ENCODE measurements around the gene SLC16A11. TPM values are rescaled to one million over a fixed set of nuclear protein-coding genes. Genes with fewer than 3 reads are reported as not detected.

Gene SLC16A11
- total and polyA plus RNA-seq, 9 of the 15 experiments (the other 6 are each of a cell fraction or from before 2014, with no cell fraction given), result not detected

GRCh38 chr17:7022781-7023571, 20.9 kb downstream of the SLC16A11 start, which contains the start of gene BCL6B:
Gene BCL6B (plus strand): TSS chr17:7023050. CDS start chr17:7023672, 622 bp downstream.
- TF ChIP-seq CBX3 (IDR thresholded peaks at IDR 0.05; ENCODE audit: borderline replicate concordance in 1 of 2, low read length in 2 of 2) (no peak), CTCFL (IDR thresholded peaks at IDR 0.05; ENCODE audit: borderline replicate concordance, insufficient read depth, low read depth, low read length, poor library complexity, severe bottlenecking) (no peak), DACH1 (IDR thresholded peaks at IDR 0.05; ENCODE audit: partially characterized antibody) (no peak), ZNF263 (CRISPR knock-in tag; IDR thresholded peaks at IDR 0.05; ENCODE audit: borderline replicate concordance) (no peak), MBD1 (CRISPR knock-in tag; IDR thresholded peaks at IDR 0.05) (peak; percentile 89), NCOA6 (IDR thresholded peaks at IDR 0.05) (0 out of 2 replicates have a peak, but pooled peaks have one; percentile 31), POLR2G (IDR thresholded peaks at IDR 0.05; ENCODE audit: low read depth, low read length) (0 out of 2 replicates have a peak, but pooled peaks have one; percentile 4)
- Histone ChIP-seq H3K79me2 (ENCODE audit: control insufficient read depth, insufficient read depth, low read length) (peaks cover 16% of the 10 kb centered on the region), H3K4me3 (peak within 1 kb of the TSS; percentile 24), H3K27ac (ENCODE audit: extremely low read depth, low read depth, low read length) (peak within 1 kb of the TSS; percentile 62), H3K36me3 (ENCODE audit: control insufficient read depth, insufficient read depth, low read length) (peaks cover 10% of the 10 kb centered on the region; the same call in 2 of the 3 replicates), H3K4me1 (replicated peaks in 1 of 2; ENCODE audit: control insufficient read depth in 2 of 2, insufficient read depth in 2 of 2, low read length in 2 of 2) (peaks cover 25 to 64% of the 10 kb centered on the region in 2 experiments), H3K27me3 (ENCODE audit: control insufficient read depth in 2 of 2, insufficient read depth in 2 of 2, low read length in 2 of 2) (no peaks in the 10 kb centered on the region), H3K9ac (ENCODE audit: insufficient read depth in 1 of 2, low read depth in 2 of 2, low read length in 2 of 2) (peak within 1 kb of the TSS; percentile 65 to 83), H3K9me3 (replicated peaks; ENCODE audit: control insufficient read depth, insufficient read depth, low read depth, low read length) (no peaks in the 10 kb centered on the region), H4K20me1 (replicated peaks; ENCODE audit: control insufficient read depth, insufficient read depth, low read length) (no peaks in the 10 kb centered on the region), H3K9me1 (ENCODE audit: control insufficient read depth, insufficient read depth, low read length) (no peaks in the 10 kb centered on the region), H2AFZ (ENCODE audit: low read depth, low read length) (peak within 1 kb of the TSS; percentile 94), H3K4me2 (ENCODE audit: insufficient read depth, low read length) (peak within 1 kb of the TSS; percentile 68)
- intact Hi-C loops (cut with micrococcal nuclease), result loop anchor here (5.0 kb wide), 1 partner anchor 266 kb away; the partner anchor contains the start of gene XAF1
- in situ Hi-C loops (cut with MboI), result no loop called here
- FAIRE-seq (no peak), ATAC-seq (no peak), DNase-seq (ENCODE audit: extremely low read depth in 1 of 4, low spot score in 3 of 4) (no peak)
- ChIA-PET POLR2A (interaction anchor here (1.0 kb wide), 1 partner anchor 13 kb away, joined by 4 read pairs; the partner anchor contains the start of gene SLC16A13), CTCF (ENCODE audit: low intra/inter-chr PET ratio) (interaction anchor here (2.0 kb wide), 1 partner anchor 179 kb away, joined by 4 read pairs; no protein-coding TSS in a partner anchor)
- WGBS (ENCODE audit: insufficient coverage, low coverage, missing lambda C conversion rate), result 81% methylated on average over 8 of the region's 47 CpGs
- no TSS peak for BruUV-seq (replicated peaks)
